ENCODE measurements around the gene RNASEH2B.

DNA sequence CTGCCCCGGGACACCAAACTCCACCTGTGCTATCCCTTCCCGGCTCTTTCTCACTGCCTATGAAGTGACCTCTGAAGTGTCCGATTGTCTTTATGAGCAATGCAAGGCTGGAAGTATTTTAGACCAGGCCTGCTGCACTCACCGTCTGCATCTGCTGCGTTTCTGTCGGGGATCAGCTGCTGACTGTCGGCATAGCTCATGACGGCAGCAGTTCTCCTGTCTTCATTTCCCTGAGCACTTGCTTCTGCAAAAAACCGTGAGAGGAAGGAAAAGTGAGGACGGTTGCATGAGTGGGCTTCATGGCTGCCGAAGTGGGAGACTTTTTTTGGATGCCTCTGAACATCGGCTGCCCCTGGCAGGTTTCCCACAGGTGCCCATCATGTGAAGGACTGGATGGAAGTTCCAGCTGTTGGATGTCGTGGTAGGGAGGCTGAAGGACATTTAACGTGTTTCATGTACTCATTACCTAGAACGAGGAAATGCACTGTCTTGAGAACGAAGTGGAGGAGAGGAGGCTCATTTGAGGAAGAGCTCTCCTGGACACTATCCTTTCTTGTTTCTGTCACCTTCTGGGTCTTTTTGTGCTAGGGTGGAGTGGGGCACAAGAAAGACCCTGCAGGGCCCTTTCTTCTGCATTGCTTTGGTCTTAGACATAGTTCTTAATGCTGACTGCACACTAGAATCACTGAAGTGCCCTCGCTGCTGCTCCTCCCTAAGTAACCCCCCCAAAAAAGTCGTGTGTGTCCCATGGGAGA, 94.7 kb downstream of the RNASEH2B start:
- TF ChIP-seq POLR2AphosphoS5 (IDR thresholded peaks at IDR 0.05; ENCODE audit: low read depth) (no peak), SPI1 (IDR thresholded peaks at IDR 0.05; ENCODE audit: borderline replicate concordance, low read depth) (no peak), GABPA (IDR thresholded peaks at IDR 0.05; ENCODE audit: low read depth) (no peak)
- TF ChIP-seq, protein P1, sequence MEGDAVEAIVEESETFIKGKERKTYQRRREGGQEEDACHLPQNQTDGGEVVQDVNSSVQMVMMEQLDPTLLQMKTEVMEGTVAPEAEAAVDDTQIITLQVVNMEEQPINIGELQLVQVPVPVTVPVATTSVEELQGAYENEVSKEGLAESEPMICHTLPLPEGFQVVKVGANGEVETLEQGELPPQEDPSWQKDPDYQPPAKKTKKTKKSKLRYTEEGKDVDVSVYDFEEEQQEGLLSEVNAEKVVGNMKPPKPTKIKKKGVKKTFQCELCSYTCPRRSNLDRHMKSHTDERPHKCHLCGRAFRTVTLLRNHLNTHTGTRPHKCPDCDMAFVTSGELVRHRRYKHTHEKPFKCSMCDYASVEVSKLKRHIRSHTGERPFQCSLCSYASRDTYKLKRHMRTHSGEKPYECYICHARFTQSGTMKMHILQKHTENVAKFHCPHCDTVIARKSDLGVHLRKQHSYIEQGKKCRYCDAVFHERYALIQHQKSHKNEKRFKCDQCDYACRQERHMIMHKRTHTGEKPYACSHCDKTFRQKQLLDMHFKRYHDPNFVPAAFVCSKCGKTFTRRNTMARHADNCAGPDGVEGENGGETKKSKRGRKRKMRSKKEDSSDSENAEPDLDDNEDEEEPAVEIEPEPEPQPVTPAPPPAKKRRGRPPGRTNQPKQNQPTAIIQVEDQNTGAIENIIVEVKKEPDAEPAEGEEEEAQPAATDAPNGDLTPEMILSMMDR (IDR thresholded peaks at IDR 0.05; ENCODE audit: insufficient read depth, low read length), result no peak
- TF ChIP-seq, protein P2, sequence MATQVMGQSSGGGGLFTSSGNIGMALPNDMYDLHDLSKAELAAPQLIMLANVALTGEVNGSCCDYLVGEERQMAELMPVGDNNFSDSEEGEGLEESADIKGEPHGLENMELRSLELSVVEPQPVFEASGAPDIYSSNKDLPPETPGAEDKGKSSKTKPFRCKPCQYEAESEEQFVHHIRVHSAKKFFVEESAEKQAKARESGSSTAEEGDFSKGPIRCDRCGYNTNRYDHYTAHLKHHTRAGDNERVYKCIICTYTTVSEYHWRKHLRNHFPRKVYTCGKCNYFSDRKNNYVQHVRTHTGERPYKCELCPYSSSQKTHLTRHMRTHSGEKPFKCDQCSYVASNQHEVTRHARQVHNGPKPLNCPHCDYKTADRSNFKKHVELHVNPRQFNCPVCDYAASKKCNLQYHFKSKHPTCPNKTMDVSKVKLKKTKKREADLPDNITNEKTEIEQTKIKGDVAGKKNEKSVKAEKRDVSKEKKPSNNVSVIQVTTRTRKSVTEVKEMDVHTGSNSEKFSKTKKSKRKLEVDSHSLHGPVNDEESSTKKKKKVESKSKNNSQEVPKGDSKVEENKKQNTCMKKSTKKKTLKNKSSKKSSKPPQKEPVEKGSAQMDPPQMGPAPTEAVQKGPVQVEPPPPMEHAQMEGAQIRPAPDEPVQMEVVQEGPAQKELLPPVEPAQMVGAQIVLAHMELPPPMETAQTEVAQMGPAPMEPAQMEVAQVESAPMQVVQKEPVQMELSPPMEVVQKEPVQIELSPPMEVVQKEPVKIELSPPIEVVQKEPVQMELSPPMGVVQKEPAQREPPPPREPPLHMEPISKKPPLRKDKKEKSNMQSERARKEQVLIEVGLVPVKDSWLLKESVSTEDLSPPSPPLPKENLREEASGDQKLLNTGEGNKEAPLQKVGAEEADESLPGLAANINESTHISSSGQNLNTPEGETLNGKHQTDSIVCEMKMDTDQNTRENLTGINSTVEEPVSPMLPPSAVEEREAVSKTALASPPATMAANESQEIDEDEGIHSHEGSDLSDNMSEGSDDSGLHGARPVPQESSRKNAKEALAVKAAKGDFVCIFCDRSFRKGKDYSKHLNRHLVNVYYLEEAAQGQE (IDR thresholded peaks at IDR 0.05; ENCODE audit: insufficient replicate concordance, low read depth), result no peak

All from HL-60 (cell line).